H1 (cell line): ENCODE measurements around the gene KRCC1.

Experiments
- CTCF ChIP-seq, 3 experiments: IDR thresholded peaks; 1 replicate in 2 of 3; 2 replicates in 1 of 3; pipeline versions ENCODE4 v1.5.1 to v1.6.1; 2011; ENCODE audit warnings: low read length in 3 of 3, mild to moderate bottlenecking in 3 of 3, inconsistent platforms in 2 of 3, low read depth in 1 of 3, moderate library complexity in 1 of 3; ENCODE audit not compliant: insufficient read depth in 1 of 3; ENCODE audit errors: control extremely low read depth in 1 of 3
- EZH2 ChIP-seq: fragments of 200-600 bp; sonication (generic); IDR thresholded peaks from 2 replicates; pipeline ENCODE4 v1.7.1; 2012; ENCODE audit warnings: low read depth, mild to moderate bottlenecking, moderate library complexity, low read length, inconsistent platforms; ENCODE audit not compliant: severe bottlenecking
- POLR2AphosphoS5 ChIP-seq: IDR thresholded peaks from 2 replicates; pipeline ENCODE4 v1.6.1; 2011; ENCODE audit warnings: low read depth, low read length

DNA sequence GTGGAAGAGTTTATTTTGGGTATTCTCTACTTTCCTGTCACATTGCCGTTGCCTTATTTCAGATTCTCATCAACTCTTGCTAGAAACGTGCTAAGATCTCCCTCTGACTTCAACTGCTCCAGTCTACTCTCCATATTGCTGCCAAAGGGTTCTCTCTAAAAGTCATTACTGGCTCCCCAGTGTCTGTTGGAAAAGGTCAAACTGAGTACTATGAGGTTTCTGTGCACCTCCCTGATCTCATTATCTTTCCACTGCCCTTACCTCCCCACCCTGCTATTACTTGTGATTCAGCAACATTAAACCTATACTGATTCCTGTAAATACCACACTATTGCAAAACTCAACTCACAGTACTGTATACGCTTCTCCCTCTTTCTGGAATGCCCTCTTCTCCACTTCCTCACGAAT is 1.9 kb upstream of the KRCC1 start:
- no peak for TF ChIP-seq EZH2
- TF ChIP-seq POLR2AphosphoS5: no peak
- TF ChIP-seq CTCF (IDR thresholded peaks at IDR 0.05; ENCODE audit: control extremely low read depth in 1 of 3, insufficient read depth in 1 of 3, low read depth in 1 of 3, low read length in 3 of 3): no peak
